Measurements from ENCODE around the gene COMT. TPM values are rescaled to one million over a fixed set of nuclear protein-coding genes. Genes with fewer than 3 reads are reported as not detected.

The COMT gene
- total RNA-seq, 2 experiments from 2014 or later: 11.3 to 11.4 TPM

DNA sequence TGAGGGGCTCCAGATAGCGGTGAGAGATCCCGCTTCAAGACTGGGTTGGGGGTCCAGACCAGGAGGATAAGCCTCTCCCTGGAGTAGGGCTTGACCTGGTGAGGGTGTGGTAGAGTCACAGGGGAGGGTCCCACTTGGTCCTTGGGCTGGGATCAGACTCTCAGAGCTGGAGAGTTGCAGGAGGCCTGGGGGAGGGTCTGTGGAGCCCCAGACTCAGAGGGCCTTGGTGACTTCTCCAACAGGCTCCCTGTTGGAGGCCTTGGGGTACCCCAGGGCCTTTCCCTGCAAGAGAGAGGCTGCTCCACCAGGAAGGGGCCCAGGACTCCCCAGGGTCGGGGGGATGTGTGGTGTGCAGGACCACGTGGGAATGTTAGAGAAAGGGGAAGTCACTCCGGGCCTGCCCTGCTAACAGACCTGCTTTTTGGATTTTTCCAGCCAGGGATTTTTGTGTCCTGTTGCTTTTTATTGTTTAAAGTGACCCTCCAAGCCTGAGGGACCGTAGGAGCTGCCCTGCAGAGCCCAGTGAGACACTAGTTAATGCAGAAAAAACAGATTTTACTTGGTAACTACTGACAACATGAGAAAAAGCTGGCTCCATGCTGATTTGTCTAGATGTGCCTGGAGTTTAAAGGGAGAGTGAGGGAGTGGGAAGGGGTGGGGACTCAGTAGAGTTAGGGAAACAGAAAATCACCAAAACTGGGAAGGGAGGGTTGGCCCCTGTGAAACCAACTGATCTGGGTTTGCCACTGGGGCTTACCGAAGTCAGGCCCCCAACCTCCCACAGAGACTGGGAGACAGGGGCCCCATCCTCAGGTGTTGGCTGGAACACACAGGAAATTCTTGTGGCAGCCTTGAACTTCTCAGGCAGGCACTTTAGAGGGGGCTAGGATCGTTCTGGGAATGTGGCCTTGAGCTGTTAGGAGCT lies 847 bp downstream of the COMT start:
- Mint-ChIP-seq H3K27ac (peak overlapping the region; percentile 92), H3K4me1 (ENCODE audit: low read depth) (peaks cover 48% of the 10 kb centered on the region), H3K4me3 (peak overlapping the region; percentile 97), H3K36me3 (ENCODE audit: low read depth) (peaks cover 23% of the 10 kb centered on the region), H3K27me3 (no peaks in the 10 kb centered on the region), H3K9me3 (no peaks in the 10 kb centered on the region)
- Histone ChIP-seq H3K4me1 (ENCODE audit: insufficient read depth, low read length) (peaks cover 37% of the 10 kb centered on the region), H3K4me3 (ENCODE audit: low read length) (peak overlapping the region; percentile 83), H3K27me3 (ENCODE audit: control insufficient read depth in 1 of 2, insufficient read depth in 2 of 2, low read length in 2 of 2) (no peaks in the 10 kb centered on the region), H3K27ac (ENCODE audit: low read depth in 1 of 2, low read length in 2 of 2) (peak overlapping the region; percentile 47 to 62), H3K36me3 (ENCODE audit: insufficient read depth, low read length) (no peaks in the 10 kb centered on the region), H3K9me3 (ENCODE audit: control insufficient read depth in 1 of 2, insufficient read depth in 1 of 2, low read length in 2 of 2) (no peaks in the 10 kb centered on the region)
- ChIA-PET CTCF (interaction anchor here (0.9 to 1.0 kb wide), 3 partner anchors 11 to 32 kb away, joined by 3 to 4 read pairs (median 4); no protein-coding TSS in a partner anchor), POLR2A (interaction anchor here (0.9 to 1.8 kb wide), 7 partner anchors 26 to 495 kb away, joined by 3 to 7 read pairs (median 4); partner anchors contain the start of genes C22orf39 and TANGO2)
- TF ChIP-seq, protein P1, sequence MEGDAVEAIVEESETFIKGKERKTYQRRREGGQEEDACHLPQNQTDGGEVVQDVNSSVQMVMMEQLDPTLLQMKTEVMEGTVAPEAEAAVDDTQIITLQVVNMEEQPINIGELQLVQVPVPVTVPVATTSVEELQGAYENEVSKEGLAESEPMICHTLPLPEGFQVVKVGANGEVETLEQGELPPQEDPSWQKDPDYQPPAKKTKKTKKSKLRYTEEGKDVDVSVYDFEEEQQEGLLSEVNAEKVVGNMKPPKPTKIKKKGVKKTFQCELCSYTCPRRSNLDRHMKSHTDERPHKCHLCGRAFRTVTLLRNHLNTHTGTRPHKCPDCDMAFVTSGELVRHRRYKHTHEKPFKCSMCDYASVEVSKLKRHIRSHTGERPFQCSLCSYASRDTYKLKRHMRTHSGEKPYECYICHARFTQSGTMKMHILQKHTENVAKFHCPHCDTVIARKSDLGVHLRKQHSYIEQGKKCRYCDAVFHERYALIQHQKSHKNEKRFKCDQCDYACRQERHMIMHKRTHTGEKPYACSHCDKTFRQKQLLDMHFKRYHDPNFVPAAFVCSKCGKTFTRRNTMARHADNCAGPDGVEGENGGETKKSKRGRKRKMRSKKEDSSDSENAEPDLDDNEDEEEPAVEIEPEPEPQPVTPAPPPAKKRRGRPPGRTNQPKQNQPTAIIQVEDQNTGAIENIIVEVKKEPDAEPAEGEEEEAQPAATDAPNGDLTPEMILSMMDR (IDR thresholded peaks at IDR 0.05): no peak
- DNase-seq (peak in 3 of 14 experiments; percentile 21 to 31 (median 22)), ATAC-seq (ENCODE audit: poor library complexity) (peak; percentile 14)
- intact Hi-C loops (cut with DNase I, micrococcal nuclease): no loop called here

DNA sequence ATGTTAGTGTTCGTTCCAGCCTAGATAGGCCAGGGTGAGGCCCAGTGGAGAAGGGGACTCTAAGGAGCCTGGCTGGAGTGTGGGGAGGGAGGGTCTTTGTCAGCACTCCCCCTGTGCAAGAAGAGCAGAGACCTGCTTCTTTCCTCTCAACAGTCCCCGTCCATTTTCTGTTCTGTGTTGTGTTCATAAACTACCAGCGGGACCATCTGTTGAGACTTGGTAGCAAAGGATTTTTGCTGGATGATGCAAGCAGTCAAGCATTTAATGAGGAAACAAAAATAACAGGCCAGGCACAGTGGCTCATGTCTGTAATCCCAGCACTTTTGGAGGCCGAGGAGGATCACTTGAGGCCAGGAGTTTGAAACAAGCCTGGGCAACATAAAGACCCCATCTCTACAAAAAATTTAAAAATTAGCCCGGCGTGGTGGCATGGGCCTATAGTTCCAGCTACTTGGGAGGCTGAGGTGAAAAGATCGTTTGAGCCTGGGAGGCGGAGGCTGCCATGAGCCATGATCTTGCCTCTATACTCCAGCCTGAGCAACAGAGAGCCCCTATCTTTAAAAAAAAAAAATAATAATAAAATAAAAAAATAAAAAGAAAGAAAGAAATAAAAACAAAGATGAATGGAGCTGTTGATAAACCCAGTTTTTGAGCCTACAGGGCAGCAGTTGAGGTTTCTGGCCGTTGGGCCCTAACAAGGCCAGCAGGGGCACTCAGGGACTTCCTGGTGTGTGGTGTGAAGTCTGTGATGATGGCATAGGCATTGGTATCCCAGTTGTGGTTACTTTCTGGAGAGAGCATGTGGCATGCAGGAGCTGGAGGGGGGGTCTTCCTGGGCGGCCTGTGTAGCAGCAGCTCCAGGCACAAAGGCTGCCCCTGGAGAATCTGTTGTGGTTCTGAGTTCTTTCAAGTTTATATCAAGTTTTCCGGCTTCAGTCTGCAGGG lies 1.8 kb downstream of the COMT start:
- peaks cover 44% of the 10 kb centered on the region for H3K4me1 ChIP-seq (ENCODE audit: insufficient read depth, low read length)
- ChIA-PET CTCF (interaction anchor here (0.7 to 1.0 kb wide), 3 partner anchors 10 to 33 kb away, joined by 3 to 4 read pairs (median 4); no protein-coding TSS in a partner anchor), POLR2A (interaction anchor here (1.7 to 1.8 kb wide), 2 partner anchors 27 to 88 kb away, joined by 5 to 7 read pairs; no protein-coding TSS in a partner anchor)
- no peaks in the 10 kb centered on the region for H3K9me3 Mint-ChIP-seq
- peak overlapping the region; percentile 97 for H3K4me3 Mint-ChIP-seq
- H3K27me3 Mint-ChIP-seq: no peaks in the 10 kb centered on the region
- H3K4me3 ChIP-seq (ENCODE audit: low read length): peak overlapping the region; percentile 83
- peaks cover 53% of the 10 kb centered on the region for H3K4me1 Mint-ChIP-seq (ENCODE audit: low read depth)
- peak overlapping the region in 1 of 2 donors; percentile 23 for H3K27ac ChIP-seq (ENCODE audit: low read depth in 1 of 2, low read length in 2 of 2)
- H3K36me3 Mint-ChIP-seq (ENCODE audit: low read depth): peaks cover 16% of the 10 kb centered on the region
- no peaks in the 10 kb centered on the region for H3K9me3 ChIP-seq (ENCODE audit: control insufficient read depth in 1 of 2, insufficient read depth in 1 of 2, low read length in 2 of 2)
- intact Hi-C loops (cut with DNase I, micrococcal nuclease): no loop called here
- no peaks in the 10 kb centered on the region for H3K27me3 ChIP-seq (ENCODE audit: control insufficient read depth in 1 of 2, insufficient read depth in 2 of 2, low read length in 2 of 2)
- TF ChIP-seq, protein P1 (IDR thresholded peaks at IDR 0.05): no peak
- H3K27ac Mint-ChIP-seq: peak overlapping the region; percentile 92
- peak in 1 of 14 experiments; percentile 8 for DNase-seq
- peaks cover 1% of the 10 kb centered on the region for H3K36me3 ChIP-seq (ENCODE audit: insufficient read depth, low read length)
- no peak for ATAC-seq (ENCODE audit: poor library complexity)

All from CD4-positive, alpha-beta T cell (primary cell).